GM04503 (cell line): ENCODE results near the gene ATP6V0C.

ENCODE experiments used
- DNase-seq: peaks from one replicate; pipeline ENCODE4 v3.0.0-alpha.2; 2012; ENCODE audit warnings: low read depth

ATP6V0C gene

GRCh38 chr16:2511128-2511800 is 2.5 kb upstream of the ATP6V0C start:
- DNase-seq = no peak

DNA sequence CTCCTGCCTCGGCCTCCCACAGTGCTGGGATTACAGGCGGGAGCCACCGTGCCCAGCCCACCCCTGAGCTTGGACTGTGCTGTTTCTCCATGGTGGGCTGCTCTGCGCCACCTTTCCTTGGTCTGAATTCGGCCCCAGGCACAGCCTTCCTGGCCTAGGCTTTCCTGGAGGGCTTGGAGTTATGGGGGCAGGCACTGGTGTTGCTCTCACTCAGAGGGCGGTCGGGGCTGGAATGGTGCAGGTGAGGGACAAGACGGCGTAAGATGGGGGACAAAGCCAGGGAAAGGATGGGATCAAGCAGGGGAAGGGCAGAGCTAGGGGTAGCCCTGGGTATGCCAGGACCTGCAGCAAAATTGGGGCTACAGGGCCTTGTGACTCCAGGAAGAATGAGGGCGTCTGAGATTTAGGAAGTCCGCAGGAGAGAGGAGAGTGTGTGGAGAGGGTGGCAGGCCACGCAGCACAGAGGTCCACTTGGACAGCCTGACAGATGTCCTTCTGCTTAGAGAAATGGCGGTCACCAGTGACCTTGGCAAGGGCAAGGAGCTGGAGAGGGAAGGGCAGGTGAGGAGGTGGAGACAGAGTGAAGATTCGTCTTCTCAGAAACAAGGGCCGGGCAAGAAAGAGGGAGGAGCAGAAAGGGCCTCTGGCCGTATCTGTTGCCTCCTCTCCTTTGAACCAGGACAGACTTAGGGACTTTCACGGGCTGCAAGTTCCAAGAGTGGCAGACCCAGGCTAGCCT is 1.6 kb upstream of the ATP6V0C start:
- DNase-seq = no peak

DNA sequence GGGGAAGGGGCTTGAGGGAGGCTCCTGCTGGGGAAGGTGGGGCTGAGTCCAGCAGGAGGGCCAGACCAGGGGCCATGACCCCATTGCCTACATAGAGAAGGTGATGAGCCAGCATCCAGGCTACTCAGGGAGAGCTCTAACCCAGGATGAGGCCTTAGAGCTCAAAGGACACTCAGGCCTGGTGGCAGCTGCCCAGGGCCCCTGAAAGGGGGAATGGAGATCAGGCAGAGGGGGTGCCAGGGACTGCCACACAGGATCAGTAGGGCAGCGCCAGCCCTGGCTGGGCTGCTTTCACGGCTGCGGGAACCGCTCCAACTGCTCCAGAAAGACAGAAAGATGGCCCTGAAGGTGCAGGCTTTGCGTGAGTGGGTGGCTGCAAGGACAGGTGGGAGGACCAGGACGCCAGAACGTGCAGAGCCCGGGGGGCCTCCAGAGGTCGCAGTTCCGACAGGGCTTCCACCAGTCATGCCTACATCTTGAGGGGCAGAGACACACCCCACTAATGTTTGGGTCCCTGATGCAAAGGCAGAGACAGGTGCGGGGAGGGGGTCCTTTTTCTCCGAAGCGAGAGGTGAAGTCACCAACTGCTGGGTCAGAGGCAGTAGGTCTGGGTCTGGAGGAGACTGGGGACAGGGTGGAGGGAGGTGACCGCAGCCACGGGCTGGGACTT is 882 bp upstream of the ATP6V0C start:
- DNase-seq = no peak

DNA sequence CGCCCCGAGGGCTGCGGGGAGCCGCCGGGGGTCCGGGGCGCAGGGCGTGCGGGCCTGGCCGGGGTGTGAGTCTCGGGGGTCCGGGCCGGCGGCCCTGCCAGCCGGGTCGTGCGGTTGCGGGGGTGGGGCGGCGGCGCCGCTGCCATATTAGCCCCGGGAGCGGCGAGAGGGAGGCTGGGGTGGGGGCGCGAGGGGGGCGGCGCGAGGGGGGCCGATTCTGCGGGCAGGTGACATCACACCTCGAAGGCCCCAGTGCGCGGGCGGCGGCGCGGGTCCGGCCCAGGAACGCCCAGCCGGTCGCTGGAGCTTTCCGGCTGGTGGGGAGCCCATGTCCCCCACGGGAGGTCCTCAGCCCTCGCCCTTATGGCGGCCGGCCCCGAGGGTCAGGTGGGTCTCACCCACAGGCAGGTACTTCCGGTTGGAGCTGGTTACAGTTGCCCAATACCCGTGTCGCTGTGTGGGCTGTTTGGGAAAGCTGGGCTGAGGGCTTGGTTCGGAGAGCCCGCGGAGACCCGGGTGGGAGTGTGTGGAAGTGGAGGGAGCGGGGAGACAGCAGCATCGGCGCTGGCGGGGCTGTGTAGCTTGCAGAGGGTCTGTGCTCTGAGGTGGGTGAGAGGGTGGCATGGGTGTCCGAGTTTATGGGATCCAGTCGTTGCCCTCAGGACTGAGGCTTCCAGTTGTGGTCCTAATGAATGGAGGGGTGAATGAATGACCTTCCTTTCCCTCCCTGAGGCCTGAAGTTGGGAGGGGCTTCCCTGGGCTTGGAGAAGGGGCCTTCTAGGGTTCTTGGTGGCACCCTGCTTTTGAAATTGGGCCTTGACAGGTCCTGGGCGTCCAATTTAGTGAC is 804 bp downstream of the ATP6V0C start:
- no peak for DNase-seq

GRCh38 chr16:2515180-2515851 is 1.6 kb downstream of the ATP6V0C start:
- DNase-seq = no peak

DNA sequence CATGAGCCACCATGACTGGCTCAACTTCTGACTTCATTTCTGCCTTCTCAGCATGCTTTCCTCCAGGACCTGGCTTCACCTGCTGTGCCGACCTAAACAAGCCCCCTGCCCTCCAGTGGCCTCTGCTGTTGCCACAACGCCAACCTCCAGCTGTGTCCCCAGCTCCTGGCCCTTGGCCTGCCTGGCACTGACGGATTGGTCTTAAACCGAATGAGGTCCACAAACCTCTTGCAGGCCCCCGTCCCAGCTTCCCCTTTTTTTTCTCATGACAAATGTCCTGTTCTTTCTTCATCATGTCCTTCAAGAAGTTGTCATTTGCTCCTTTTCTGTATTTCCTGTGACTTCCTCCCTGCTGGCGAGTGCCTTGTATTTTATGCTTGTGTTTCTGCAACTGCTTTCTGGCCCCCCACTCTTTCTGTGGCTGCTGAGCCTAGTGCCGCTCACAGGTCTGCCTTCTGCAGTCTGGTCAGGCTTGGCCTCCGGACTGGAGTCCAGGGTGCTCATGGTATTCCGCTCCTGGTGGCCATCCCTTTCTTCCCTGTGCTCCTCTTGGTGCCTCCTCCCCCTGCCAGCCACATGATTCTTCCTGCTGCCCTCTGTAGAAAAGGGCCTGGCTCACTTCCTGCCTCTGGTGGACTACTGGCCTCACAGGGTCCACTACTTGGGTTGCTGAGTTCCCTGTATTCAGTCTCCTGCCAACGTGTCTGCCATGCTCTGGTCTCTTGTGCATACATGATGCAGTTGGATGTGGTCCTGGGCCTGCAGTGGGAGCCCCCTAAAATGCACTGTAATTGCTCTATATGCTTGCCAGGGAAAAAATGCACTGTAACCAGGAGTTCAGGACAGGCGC is 2.9 kb downstream of the ATP6V0C start:
- no peak for DNase-seq

DNA sequence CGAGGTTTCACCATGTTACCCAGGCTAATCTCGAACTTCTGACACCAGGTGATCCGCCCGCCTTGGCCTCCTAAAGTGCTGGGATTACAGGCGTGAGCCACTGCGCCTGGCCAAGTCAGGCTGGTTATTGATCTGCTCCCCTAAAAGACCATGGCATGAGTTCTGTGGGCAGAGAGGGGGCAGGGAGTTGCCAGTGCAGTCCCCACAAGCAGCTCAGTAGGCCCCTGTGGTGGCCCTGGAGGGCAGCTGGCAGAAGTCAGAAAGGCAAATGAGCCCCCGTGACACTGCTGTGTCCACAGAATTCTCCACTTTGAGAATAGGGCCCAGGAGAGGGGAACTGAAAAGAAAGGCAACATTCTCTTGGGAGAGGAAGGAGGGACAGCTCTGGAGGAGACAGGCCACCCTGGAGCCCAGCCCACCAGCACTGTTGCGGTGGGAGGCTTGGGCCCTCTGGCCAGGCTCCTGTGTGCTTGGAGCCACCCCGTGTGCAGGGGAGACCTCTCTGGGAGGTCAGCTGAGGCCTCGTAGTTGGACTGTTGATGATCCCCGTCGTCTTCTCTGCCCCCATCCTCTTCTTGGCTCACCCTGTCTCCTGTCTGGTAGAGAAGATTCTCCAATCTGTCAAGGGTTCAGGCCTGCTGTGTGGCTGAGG is 4.3 kb downstream of the ATP6V0C start:
- DNase-seq = no peak

DNA sequence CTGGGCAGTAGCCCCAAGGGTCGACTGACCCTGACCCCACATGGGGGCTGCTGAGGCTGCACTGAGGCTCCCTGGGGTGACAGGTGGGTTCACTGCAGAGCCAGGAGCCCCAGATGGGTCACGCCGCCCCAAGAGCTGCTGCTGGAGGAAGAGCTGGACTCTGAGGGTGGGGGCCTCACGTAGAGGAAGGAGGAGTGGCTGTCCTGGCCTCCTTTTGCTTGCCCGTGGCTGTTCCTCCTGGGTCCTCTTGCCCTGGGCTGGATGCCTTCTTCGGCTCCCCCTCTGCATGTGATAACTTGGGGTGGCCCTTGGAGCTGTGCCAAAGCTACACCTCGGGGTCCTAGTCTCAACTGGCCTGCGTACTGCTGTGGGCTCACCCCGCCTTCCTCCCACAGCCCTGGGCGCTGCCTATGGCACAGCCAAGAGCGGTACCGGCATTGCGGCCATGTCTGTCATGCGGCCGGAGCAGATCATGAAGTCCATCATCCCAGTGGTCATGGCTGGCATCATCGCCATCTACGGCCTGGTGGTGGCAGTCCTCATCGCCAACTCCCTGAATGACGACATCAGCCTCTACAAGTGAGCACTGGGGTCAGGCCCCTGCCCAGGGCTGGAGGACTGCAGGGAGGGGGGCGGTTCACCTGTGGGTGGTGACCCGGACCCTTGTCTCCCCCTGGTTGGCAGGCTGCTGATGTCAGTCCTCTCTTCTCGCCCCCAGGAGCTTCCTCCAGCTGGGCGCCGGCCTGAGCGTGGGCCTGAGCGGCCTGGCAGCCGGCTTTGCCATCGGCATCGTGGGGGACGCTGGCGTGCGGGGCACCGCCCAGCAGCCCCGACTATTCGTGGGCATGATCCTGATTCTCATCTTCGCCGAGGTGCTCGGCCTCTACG is 5.3 kb downstream of the ATP6V0C start:
- no peak for DNase-seq

DNA sequence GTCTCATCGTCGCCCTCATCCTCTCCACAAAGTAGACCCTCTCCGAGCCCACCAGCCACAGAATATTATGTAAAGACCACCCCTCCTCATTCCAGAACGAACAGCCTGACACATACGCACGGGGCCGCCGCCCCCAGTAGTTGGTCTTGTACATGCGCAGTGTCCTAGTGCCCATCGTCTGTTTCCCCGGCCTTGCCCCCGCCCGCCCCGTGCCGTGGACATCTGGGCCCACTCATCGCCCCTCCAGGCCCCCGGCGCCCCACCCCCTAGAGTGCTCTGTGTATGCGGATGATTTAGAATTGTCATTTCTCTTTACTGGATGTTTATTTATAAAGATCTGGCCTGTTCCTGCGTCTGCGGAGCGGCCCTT is 5.9 kb downstream of the ATP6V0C start:
- no peak for DNase-seq

- no peak for DNase-seq
Measured at GRCh38 chr16:2520097-2520783, 6.5 kb downstream of the ATP6V0C start, which contains the start of gene AMDHD2. Gene AMDHD2 (plus strand): TSS chr16:2520371. CDS start chr16:2520459, 88 bp downstream.

- no peak for DNase-seq
Measured at GRCh38 chr16:2520784-2521531, 7.2 kb downstream of the ATP6V0C start.

DNA sequence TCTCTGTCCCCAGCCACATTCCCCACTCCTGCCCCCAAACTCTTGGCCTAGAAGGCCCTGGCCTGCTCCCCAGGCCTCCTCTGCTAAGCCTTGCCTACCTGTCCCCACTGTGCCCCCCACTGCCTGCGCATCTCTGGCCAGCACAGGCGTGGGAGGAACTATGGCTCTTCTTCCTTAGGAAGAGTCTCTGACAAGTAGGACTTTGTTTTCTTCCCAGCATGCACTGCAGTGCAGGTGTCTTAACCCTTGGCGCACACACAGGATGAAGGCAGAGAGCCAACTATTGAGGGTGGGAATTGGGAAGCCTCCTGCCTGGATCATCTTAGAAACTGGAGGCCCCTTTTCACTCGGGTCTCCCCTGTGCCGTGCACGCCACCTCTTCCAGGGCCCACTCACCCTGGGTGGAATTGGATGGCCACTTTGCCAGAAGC is 10.1 kb downstream of the ATP6V0C start:
- DNase-seq = no peak

DNA sequence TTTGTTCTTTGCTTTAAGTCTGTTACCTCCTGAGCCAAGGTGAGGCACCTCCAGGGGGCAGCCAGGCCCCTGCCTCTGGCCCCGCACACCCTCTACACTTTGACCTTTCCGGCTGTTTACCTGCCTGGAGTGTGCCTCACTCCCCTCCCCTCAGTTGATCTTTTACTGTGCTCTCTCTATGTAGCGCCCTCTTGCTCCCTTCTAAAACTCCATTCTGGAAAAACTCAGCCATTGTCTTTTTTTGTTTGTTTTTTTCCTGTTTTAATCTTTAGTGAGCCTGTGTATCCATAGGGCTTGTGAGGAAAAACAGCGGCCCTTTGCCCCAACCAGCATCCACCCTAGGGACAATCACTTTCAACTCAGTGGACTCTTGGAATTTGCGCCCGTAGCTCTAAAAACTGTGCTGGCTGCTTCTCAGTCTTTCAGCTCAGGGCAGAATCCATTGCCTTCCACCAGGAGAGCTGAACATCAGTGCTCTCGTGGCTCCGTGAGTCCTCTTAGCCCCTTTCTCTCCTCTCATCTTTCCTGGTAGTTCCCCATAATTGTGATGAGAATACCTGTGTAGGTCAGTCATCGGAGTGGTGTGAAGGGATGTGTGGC is 10.7 kb downstream of the ATP6V0C start:
- DNase-seq = no peak

- no peak for DNase-seq
Measured at GRCh38 chr16:2526135-2526534, 12.4 kb downstream of the ATP6V0C start.

GRCh38 chr16:2527071-2527783 is 13.5 kb downstream of the ATP6V0C start:
- DNase-seq = no peak

DNA sequence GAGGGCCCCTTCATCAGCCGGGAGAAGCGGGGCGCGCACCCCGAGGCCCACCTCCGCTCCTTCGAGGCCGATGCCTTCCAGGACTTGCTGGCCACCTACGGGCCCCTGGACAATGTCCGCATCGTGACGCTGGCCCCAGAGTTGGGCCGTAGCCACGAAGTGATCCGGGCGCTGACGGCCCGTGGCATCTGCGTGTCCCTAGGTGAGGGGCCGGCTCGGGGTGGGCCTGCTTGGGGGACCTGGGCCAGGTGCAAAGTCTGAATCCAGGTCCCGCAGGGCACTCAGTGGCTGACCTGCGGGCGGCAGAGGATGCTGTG is 14.0 kb downstream of the ATP6V0C start:
- DNase-seq = no peak
